Stimulated activated CD8-positive, alpha-beta memory T cell treated with anti-CD3 and anti-CD28 coated beads, Interleukin-12 subunit alpha, Interleukin-12 subunit beta, amount 100 ng/mL, for 24 hours (primary cell): Measurements from ENCODE around the gene LLGL2.
"Not testable (repeated sequence)": the region's sequence is repeated elsewhere in the genome, so short reads cannot be mapped to it uniquely, and the experiment has no call there.

Source experiments
- DNase-seq: peaks from one replicate; pipeline ENCODE4 v3.0.0-alpha.2; 2020; ENCODE audit errors: extremely low read depth

LLGL2 gene

DNA sequence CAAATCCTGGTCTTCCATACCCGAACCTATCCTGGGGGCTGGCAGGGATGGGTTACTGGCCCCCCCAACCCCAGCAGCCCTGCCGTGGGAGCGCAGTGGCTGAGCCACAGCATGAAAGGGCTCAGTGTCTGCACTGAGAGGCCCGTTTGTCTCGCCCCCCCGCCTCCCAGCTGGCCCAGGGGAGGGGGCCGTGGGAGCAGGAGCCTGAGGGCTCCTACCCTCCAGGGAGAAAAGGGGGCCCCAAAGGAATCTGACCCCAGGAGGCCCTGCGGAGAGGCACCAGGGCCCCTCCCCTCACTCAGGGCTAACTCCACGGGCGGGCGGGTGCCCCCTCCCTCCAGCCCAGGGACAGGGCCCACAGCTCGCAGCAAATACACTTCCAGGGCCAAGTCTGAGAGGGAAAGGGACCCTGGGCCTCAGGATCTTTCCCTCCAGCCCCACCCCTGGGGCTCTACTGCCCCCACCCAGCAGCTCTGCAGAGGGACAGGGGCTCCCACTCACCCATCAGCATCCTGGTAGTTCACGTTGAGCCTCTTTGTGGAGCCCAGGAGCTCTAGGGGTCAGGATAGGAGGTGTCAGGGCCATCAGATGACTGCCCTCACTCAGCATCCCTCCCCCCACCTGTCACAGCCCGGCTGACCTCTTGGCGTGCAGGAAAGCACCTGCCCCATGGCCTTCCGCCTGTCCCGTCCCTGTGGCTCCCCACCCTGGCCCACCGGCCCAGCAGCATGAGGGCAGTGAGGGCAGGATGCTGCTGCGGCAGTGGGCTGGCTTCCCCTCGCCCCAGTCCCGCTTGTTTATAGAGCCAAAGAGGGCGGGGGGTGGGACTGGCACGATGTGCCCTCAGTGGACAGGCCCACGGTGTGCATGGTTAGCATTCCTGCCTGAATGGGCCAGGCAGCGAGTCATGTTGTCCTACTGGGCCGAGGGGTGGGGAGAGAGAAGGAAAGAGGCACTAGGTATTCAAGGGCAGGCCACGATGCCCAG lies 17.5 kb upstream of the LLGL2 start:
- no peak for DNase-seq

DNA sequence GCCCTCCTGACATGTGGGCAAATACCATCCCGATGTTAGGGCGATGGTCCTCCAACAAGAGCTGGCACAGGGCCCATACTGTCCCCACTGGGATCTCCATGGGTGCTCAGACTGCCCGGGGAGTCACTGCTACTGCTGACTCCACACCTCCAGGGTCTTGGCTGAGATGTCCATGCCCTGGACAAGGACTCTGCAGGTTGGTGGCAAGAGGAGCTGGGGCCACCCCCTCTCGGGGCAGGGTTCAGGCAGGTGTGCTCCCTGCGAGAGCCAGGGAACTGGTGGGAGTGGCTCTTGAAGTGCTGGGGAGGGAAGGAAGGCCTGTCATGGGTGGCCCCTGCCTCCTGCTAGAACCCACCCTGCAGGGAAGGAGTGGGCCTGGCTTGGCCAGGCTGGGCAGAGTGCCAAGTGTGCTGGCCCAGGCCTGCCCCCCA lies 16.6 kb upstream of the LLGL2 start:
- DNase-seq = no peak

DNA sequence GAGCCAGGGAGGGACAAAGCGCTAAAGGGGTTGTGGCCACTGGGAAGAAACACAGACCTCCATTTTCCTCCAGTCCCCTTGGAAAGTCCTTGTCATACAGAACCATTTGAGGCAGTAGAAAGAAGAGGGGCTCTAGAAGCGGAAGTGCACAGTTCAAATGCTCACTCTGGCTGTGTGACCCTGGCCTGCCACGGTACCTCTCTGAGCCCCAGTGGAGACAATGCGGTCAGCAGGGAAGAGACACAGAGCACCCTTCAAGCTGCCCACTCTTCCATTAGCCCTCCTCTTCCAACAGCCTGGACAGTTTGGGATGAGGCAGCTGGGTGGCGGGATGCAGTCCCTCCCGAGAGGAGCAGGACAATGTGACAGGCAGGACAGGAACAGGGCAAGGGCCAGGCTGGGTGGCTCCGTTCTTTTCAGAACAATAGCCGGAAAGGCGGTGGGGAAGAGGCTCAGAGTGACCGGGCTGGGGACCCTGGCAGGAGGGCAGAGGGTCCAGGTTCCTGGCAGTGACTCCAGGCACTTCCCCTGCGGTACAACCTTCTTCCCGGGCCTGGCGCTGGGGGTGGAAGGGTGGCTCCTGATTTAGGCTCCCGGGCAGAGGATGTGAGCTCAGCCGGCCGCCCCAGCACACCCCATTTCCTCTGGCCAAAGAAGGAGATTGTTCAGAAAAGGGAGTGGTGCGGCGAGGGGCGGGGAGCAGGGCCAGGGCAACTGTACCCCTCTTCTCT lies 15.8 kb upstream of the LLGL2 start:
- no peak for DNase-seq

DNA sequence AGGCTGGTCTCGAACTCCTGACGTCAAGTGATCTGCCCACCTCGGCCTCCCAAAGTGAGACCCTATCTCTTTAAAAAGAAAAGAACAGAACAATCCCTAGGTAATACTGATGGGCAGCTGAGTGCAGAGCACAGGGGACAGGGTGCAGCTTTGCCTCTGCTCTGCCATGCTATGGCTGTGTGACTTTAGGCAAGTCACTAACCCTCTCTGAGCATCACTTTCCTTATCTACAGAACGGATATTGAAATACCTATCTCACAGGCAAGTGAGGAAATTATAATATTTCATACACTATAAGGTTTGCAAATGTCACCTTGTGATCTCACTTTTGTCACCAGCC lies 14.3 kb upstream of the LLGL2 start:
- no peak for DNase-seq

DNA sequence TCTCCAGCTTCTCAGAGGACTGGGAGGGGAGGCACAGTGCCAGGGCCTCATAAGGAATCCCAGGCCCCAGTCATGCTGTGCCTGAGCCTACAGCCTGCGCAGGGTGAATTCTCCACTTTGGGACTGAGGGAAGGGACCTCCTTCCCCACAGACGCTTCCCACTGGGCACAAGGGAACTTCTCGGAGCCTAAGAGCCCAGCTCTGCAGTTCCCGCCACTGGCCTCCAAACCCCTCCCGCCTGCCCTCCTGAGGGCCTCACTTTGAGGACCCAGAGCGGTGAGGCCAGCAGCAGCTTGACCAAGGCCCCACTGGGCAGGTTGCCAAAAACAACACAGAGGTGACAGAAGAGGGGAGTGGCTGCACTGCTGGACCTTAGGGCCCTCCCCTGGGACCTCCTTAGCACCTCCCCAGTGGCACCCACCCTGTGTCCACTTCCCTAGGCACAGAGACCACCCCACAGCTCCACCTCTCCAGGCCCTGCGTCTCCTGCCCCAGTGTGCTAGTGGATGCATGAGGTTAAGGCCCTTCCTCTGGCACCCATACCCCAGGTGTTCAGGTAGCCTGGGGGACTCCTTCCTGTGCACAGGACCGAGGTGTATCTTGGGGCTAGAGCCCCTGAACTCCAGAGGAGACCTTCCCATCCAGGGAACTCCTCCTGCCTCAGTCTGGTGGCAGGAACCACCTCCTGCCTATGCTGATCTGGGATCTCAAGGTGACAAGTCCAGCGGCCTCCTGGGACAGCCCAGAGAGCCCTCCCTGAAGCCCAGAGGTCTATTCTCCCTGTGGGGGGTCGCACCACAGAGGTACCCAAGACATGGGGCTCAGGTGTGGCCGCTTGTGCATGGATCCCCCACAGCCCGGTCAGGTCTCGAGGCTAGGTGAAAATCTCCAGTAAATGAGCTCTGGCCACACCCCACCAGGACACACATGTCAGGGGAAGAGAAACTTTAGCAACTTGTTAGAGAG lies 13.6 kb upstream of the LLGL2 start:
- DNase-seq = no peak

DNA sequence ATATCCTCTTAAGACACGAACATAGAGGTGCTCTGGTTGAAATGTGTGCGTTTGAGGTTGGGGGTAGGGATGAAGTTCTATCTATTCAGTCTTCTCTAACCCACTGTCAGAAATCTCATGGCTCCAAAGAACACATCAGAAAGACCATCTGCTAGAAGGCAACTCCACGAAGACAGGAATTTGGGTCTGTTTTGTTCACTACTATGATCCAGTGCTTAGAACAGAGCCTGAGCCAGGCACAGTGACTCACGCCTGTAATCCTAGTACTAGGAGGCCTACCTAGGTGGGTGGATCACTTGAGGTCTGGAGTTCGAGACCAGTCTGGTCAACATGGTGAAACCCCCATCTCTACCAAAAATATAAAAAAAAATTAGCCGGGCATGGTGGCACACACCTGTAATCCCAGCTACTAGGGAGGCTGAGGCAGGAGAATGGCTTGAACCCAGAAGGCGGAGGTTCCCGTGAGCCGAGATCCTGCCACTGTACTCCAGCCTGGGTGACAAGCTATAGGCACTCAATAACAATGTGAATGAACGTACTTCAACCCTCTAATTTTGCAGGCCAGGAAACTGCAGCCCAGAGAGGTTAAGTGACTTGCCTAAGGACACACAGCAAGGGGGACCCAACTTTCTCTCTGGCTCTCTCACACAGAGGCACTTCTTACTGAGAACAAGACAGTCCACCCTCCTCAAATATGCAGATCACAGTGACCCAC lies 12.4 kb upstream of the LLGL2 start:
- no peak for DNase-seq

DNA sequence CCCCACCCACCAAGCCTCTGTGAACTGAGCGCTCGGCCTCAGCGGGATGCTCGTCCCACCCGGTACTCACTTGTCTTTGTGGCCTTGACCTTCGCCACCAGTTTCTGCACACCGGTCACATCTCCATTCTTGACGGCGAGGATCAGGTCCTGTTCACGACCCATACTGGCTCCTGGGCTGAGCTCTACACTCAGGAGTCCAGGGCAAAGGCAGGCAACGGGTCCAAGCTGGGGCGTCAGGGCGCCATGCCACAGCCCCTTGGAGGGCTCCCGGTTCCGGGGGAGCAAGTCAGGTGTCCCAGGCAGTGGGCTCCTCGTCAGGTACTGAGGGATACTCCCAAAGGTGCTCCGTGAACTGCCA lies 11.9 kb upstream of the LLGL2 start:
- no peak for DNase-seq

DNA sequence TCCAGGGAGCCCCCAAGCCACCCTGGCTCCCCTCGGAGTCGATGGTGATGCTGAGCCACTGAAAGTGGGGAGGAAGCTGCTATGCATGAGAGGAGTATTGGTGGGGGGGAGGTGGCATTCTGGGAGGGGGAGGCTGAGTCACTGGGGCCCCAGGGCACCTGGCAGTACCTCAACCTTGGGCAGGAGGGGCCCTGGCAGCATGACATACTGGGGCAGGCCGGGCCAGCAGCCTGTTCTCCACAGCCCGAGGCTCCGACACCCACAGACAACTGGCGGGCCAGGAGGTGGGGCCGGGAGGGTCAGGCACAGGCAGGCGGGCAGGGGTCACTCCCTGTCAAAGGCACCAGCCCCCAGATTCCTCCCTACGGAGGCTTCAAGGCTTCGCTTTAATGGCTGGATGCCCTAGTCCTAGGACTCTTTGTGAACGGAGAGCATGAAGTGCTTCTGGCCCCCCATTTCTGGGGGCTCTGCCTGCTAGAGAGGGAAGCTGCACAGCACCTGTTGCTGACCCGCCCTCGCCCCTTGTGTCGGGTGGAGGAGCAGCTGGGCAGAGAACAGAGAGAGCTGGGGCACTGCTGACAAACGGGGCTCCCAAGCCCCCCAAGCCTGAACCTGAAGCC lies 11.1 kb upstream of the LLGL2 start:
- no peak for DNase-seq

DNA sequence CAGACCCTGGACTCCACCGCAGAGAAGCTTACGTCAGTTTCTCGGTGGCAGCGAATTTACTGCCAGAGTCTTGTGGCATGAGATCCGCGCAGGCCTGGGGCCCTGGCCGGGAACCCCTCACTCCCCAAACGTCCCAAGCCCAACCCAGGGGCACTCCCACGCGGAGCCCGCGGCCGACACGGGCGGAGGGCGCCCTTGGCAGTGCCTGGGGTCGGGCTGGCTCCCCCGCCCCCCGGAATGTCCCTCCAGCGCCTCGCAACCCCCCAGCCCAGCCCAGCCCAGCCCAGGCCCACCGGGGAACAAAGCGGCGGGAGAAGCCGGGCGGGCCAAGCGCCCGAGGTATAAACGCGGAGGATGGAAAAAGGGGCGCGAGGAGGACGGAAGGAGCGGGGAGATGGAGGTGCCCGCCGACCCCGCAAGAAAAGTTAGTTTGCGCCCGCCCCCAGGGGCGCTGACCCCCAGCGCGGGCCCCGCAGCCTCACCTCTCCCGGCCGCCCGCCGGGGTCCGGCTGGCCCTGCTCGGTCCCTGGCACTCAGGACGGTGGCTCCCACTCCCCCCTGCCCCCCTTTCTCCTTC lies 10.5 kb upstream of the LLGL2 start:
- no peak for DNase-seq

DNA sequence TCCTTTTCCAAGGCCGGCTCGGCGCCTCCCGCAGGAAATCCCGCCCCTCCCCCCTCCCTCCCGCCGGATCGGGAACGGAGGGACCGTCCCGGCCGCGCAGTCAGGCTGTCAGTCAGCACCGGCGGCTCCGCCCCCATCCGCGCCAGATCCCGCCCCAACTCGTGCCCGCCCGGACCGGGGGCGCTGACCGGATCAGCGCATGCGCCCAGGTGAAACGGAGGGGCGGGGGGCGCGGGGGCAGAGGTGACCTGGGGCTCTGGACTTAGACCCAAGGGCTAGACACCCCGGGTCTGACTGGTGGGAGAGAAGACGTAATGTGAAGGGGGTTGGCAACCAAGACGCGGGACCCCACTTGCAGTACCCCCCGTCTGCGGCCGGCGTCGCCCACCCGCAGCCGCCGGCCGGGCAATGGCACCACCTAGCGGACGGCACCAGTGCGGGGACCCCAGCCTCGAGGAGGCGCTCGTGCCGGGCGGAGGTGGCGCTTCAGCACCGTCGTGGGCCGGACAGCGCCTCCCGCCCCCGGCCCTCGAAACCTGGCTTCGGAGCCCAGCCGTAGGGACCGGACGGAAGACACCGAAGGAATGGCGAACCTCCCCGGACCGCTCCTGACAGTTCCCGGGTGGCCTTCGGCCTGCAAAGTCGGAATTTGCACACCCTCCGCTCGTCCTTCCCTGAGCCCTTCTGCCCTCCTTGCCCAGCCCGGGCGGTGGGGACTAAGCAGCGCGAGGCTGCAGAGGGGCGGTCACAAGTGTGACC lies 9.8 kb upstream of the LLGL2 start, which contains the start of gene CASKIN2:
TSS of gene CASKIN2 (minus strand) at position 42 of the 759 bp plus-strand sequence. CDS start 1,733 bp downstream, outside the sequence.
- DNase-seq = peak; percentile 61

DNA sequence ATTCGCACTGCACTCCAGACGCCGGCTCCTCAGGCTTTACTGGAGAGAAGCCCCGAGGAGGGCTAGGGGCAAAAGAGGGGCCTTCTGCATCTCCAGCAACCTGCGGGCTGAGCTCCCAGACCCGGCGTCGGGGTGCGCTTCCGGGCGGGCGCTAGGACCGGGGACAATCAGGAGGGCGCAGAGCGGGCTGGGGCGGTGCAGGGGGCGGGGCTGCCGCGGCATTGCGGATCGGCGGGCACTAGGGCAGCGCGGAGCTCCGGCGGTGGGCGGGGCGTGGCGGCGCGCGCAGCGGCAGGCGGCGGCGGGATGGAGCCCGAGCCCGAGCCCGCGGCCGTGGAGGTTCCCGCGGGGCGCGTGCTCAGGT lies 9.3 kb upstream of the LLGL2 start, which contains the start of gene TSEN54:
TSS of gene TSEN54 (plus strand) at position 274 of the 364 bp plus-strand sequence. CDS start at position 307, 33 bp downstream.
- peak; percentile 89 for DNase-seq

DNA sequence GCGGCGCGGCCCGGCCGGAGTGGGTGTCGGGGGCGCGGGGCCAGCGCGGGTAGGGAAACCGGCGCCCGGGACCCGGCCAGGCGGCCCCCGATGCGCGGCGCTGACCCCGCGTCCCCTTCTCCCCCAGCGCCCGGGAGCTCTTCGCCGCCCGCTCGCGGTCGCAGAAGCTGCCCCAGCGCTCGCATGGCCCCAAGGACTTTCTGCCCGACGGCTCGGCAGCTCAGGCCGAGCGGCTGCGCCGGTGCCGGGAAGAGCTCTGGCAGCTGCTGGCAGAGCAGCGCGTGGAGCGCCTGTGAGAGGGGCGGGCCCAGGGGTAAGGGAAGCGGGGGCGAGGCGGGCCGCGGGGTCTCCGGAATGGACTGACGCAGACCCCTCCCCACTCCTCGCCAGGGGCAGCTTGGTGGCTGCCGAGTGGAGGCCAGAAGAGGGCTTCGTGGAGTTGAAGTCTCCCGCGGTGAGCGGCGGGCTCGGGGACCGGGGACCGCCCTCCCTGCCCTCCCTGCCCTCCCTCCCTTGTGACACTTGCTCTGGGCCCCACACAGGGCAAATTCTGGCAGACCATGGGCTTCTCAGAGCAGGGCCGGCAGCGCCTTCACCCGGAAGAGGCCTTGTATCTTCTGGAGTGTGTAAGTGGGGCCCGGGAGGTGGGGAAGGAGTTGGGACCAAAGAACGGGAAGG lies 8.7 kb upstream of the LLGL2 start:
- no peak for DNase-seq

DNA sequence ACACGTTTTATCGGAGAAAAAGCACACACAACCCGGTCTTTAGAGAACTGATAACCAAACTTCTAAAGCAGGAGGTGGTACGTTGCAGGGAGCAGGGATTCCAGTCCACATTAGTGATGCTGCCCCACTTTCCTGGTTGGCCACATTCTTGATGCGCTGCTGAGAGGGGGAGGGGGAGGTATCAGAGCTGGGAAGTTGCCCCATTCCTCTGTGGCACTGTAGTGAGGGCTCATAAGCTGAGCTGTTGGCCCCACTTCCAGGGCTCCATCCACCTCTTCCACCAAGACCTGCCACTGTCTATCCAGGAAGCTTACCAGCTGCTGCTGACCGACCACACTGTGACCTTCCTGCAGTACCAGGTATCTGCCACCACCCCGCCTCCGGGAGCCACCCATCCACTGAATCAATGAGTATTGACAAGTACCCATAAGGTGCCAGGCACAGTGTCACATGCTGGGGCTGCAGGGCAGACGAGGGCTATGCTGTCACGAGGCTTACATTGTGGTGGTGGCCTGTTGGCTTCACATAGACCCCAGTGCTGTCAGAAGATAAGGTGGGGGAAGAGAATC lies 8.1 kb upstream of the LLGL2 start:
- no peak for DNase-seq

DNA sequence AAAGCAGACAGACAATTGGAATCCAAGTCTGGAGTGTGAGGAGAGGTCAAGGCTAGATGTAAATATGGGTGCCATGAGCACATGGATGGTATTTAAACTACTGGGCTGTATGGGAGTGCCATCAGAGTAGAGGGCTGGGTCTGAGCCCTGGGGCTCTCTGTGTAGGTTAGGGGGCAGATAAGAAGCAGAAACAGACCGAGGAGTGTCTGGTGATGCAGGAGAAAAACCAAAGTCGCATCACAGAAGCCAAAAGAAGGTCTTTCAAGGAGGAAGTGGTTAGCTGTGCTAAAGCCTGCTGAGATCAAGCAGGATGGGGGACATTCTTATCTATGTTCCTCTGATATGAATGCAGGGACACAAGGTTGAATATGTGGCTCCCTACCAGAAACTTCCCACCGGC lies 7.3 kb upstream of the LLGL2 start:
- DNase-seq = no peak

DNA sequence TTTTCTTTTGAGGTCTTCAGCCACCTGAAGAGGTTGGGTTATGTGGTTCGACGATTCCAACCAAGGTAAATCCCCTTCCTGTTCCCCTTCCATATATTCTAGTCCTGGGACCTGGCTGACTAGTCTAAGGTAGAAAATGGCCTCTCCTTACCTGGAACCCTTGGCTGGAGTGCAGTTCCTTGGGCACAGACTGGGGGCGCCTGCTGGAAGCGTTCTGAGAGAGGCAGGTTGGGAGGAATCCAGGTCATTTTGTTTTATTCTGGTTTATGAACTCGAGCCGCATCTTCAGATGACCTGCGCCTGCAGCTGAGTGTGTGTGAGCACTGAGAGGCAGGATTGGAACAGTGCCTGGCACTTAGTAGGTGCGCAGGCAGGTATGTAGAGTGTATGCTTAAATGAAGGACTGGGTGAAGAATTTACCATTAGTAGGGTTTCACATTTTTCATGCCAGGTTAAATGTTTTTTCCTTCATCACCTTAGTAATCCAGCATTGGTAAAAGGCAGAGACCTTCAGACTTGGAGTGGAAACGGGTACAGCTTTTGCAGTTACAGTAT lies 6.4 kb upstream of the LLGL2 start:
- no peak for DNase-seq

DNA sequence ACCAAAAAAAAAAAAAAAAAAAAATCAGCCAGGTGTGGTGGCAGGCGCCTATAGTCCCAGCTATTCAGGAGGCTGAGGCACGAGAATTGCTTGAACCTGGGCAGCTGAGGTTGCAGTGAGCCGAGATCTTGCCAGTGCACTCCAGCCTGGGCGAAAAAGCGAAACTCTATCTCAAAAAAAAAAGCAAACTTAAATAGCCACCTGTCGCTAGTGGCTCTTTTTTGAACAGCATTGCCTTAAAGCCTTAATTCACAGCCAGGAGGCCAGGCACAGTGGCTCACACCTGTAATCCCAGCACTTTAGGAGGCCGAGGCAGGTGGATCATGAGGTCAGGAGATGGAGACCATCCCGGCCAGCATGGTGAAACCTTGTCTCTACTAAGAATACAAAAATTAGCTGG lies 5.1 kb upstream of the LLGL2 start:
- DNase-seq = not testable (repeated sequence)

DNA sequence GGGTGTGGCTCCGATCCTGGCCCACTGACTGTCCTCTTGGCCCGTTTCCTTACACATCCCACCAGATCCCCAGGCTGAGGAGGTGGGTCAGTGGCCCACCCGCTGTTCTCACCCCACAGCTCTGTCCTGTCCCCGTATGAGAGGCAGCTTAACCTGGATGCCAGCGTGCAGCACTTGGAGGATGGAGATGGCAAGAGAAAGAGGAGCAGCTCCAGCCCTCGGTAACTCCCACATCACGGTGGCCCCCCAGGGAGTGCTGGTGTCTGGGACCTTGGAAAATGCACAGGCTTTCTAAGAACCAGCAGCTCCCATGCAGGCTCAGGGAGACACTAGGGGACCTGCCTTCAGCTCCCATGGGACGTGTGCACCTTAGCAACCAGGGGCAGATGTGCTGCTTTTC lies 4.2 kb upstream of the LLGL2 start:
- no peak for DNase-seq
